GM12892 (cell line): Measurements from ENCODE around the gene GRID1.

Experiments used
- POLR2A ChIP-seq: IDR thresholded peaks from 2 replicates; pipeline ENCODE4 v1.6.1; 2011; ENCODE audit warnings: low read depth, low read length, control low read depth
- POLR2AphosphoS5 ChIP-seq: IDR thresholded peaks from 2 replicates; pipeline ENCODE4 v1.6.1; 2011; ENCODE audit warnings: low read depth, low read length, control low read depth

DNA sequence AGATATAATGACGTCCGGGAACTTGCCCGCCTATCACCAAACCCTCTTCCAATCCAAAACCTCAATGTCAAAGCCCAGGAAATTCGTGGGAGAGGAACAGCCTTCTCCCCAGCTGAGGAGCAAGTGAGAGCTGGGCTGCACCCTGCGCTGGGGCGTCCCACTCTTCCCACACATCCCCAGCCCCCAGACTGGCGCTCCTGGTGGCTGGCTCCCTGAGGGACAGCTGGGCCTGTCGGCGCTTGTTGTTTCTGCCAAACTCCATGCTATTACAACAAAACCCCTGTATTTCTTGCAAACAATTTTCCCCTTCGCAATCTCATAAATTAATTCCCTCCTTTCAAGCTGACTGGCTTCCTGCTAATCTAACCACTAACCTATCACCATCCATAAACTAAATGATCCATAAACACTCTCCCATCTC lies 53.0 kb downstream of the GRID1 start:
- TF ChIP-seq POLR2AphosphoS5 (no peak), POLR2A (no peak)
